IMR-90 (cell line): ENCODE results near the gene RNF112. TPM values are rescaled to one million over a fixed set of nuclear protein-coding genes. Genes with fewer than 3 reads are reported as not detected.

Source experiments
- ATAC-seq: fragments of 200-7000 bp; cut with Tn5 transposase; 2 replicates; pipeline ENCODE4 v1.9.1; 2020; ENCODE audit warnings: low read depth, mild to moderate bottlenecking, moderate library complexity
- BruUV-seq: library from RNA; stranded (reverse); fragments of 400-500 nt; replicated peaks from 2 replicates; lab custom pipeline; 2021; lab: Mats Ljungman, UMichigan
- CTCF ChIA-PET: fragments of 300-600 bp; formaldehyde crosslinking; extraction: SDS; loops from one replicate; lab custom pipeline; 2021; ENCODE audit warnings: antibody characterized with exemption; lab: Yijun Ruan, JAX
- POLR2A ChIA-PET: fragments of 300-600 bp; sonication (Branson Sonifier 250); formaldehyde crosslinking; loops from one replicate; lab custom pipeline; 2022; ENCODE audit warnings: antibody characterized with exemption; ENCODE audit not compliant: unreplicated experiment; lab: Charles Lee
- DNase-seq: peaks from one replicate; pipeline ENCODE4 v3.0.0; 2013
- H2AFZ ChIP-seq: replicated peaks from 2 replicates; pipeline ENCODE3; 2013; ENCODE audit warnings: low read length, mild to moderate bottlenecking; ENCODE audit not compliant: poor library complexity
- H2AK5ac ChIP-seq: 2 replicates; pipeline ENCODE4 v1.6.1; 2013; ENCODE audit warnings: low read depth, low read length, inconsistent platforms
- H2AK9ac ChIP-seq: replicated peaks from 2 replicates; pipeline ENCODE3; 2013; ENCODE audit warnings: mild to moderate bottlenecking, low read depth, low read length, moderate library complexity; ENCODE audit not compliant: poor library complexity
- H2BK120ac ChIP-seq: 2 replicates; pipeline ENCODE4 v1.6.1; 2013; ENCODE audit warnings: low read depth, low read length, inconsistent platforms
- H2BK15ac ChIP-seq: 3 replicates; pipeline ENCODE4 v1.6.1; 2013; ENCODE audit warnings: low read depth, low read length, inconsistent platforms
- H2BK20ac ChIP-seq: 2 replicates; pipeline ENCODE4 v1.6.1; 2013; ENCODE audit warnings: low read depth, mild to moderate bottlenecking, inconsistent platforms, low read length, moderate library complexity
- H2BK5ac ChIP-seq: 2 replicates; pipeline ENCODE4 v1.6.1; 2013; ENCODE audit warnings: mild to moderate bottlenecking, low read depth, low read length, inconsistent platforms; ENCODE audit not compliant: poor library complexity, severe bottlenecking
- H3K14ac ChIP-seq: replicated peaks from 2 replicates; pipeline ENCODE4 v1.6.1; 2013; ENCODE audit warnings: low read depth, low read length, inconsistent platforms
- H3K18ac ChIP-seq: 2 replicates; pipeline ENCODE4 v1.6.1; 2013; ENCODE audit warnings: low read depth, low read length, control low read depth
- H3K23ac ChIP-seq: 2 replicates; pipeline ENCODE4 v1.6.1; 2013; ENCODE audit warnings: low read depth, low read length, inconsistent platforms
- H3K27ac ChIP-seq: 2 replicates; pipeline ENCODE4 v1.5.1; 2013; ENCODE audit warnings: mild to moderate bottlenecking, control low read depth, low read length; ENCODE audit not compliant: insufficient read depth
- H3K27me3 ChIP-seq: 2 replicates; pipeline ENCODE4 v1.6.1; 2013; ENCODE audit warnings: low read length; ENCODE audit not compliant: control insufficient read depth, insufficient read depth
- H3K36me3 ChIP-seq: 2 replicates; pipeline ENCODE4 v1.6.1; 2013; ENCODE audit warnings: low read length, mixed read lengths; ENCODE audit not compliant: control insufficient read depth, insufficient read depth
- H3K4ac ChIP-seq: 2 replicates; pipeline ENCODE4 v1.6.1; 2013; ENCODE audit warnings: low read depth, low read length, inconsistent platforms
- H3K4me1 ChIP-seq: 2 replicates; pipeline ENCODE4 v1.6.1; 2013; ENCODE audit warnings: low read length, mixed read lengths; ENCODE audit not compliant: control insufficient read depth, insufficient read depth
- H3K4me2 ChIP-seq: 2 replicates; pipeline ENCODE4 v1.6.1; 2013; ENCODE audit warnings: low read depth, mild to moderate bottlenecking, control low read depth, low read length, moderate library complexity
- H3K4me3 ChIP-seq: 2 replicates; pipeline ENCODE4 v1.5.1; 2013; ENCODE audit warnings: low read depth, mild to moderate bottlenecking, control low read depth, low read length, moderate library complexity; ENCODE audit not compliant: insufficient read depth
- H3K56ac ChIP-seq: 2 replicates; pipeline ENCODE4 v1.6.1; 2013; ENCODE audit warnings: low read length, inconsistent platforms; ENCODE audit not compliant: insufficient read depth; ENCODE audit errors: extremely low read depth
- H3K79me1 ChIP-seq, 2 experiments: 2 replicates each; pipeline ENCODE4 v1.6.1; 2013; ENCODE audit warnings: low read length in 2 of 2, inconsistent platforms in 1 of 2, low read depth in 1 of 2
- H3K9ac ChIP-seq: 2 replicates; pipeline ENCODE4 v1.6.1; 2013; ENCODE audit warnings: low read depth, low read length, control low read depth
- H3K9me1 ChIP-seq: 2 replicates; pipeline ENCODE4 v1.6.1; 2013; ENCODE audit warnings: low read length, inconsistent platforms; ENCODE audit not compliant: insufficient read depth
- H3K9me3 ChIP-seq: 2 replicates; pipeline ENCODE4 v1.6.1; 2013; ENCODE audit warnings: low read length; ENCODE audit not compliant: control insufficient read depth, insufficient read depth
- H4K20me1 ChIP-seq: 2 replicates; pipeline ENCODE4 v1.6.1; 2013; ENCODE audit warnings: low read length, inconsistent platforms; ENCODE audit not compliant: insufficient read depth
- H4K5ac ChIP-seq: 2 replicates; pipeline ENCODE4 v1.6.1; 2013; ENCODE audit warnings: mild to moderate bottlenecking, low read depth, low read length, control low read depth
- H4K8ac ChIP-seq, 2 experiments: 2 replicates each; pipeline ENCODE4 v1.6.1; 2013; ENCODE audit warnings: low read depth in 2 of 2, low read length in 2 of 2, control low read depth in 1 of 2, inconsistent platforms in 1 of 2
- H4K91ac ChIP-seq: 2 replicates; pipeline ENCODE4 v1.6.1; 2013; ENCODE audit warnings: low read depth, low read length, inconsistent platforms; ENCODE audit not compliant: insufficient read depth
- CTCF ChIP-seq: conservative IDR thresholded peaks from 2 replicates; pipeline ENCODE4 v1.5.1; 2012; ENCODE audit warnings: mild to moderate bottlenecking, low read depth, low read length, improper control_type of control experiment
- MAZ ChIP-seq: IDR thresholded peaks from 2 replicates; pipeline ENCODE4 v1.6.1; 2012; ENCODE audit warnings: low read depth, mild to moderate bottlenecking, low read length, improper control_type of control experiment, moderate library complexity, borderline replicate concordance
- MXI1 ChIP-seq: IDR thresholded peaks from 2 replicates; pipeline ENCODE4 v1.6.1; 2012; ENCODE audit warnings: low read depth, mild to moderate bottlenecking, low read length, moderate library complexity, borderline replicate concordance
- RAD21 ChIP-seq: IDR thresholded peaks from 2 replicates; pipeline ENCODE4 v1.6.1; 2012; ENCODE audit warnings: low read length, improper control_type of control experiment
- RCOR1 ChIP-seq: IDR thresholded peaks from 2 replicates; pipeline ENCODE4 v1.6.1; 2012; ENCODE audit warnings: mild to moderate bottlenecking, low read length, improper control_type of control experiment; ENCODE audit not compliant: insufficient replicate concordance
- USF2 ChIP-seq: fragments of 150-350 bp; IDR thresholded peaks from 2 replicates; pipeline ENCODE4 v1.6.1; 2017; ENCODE audit warnings: mild to moderate bottlenecking, antibody characterized with exemption, low read length, low read depth
- WGBS, 2 experiments: methylation state at CpG; one replicate each; pipeline versions ENCODE4 v1.1.5 to v1.1.7; 2013; ENCODE audit warnings: missing lambda C conversion rate in 2 of 2; ENCODE audit not compliant: insufficient read length in 1 of 2; ENCODE audit errors: extremely low coverage in 2 of 2; 5-methylcytosine and 5-hydroxymethylcytosine counted together
- dilution Hi-C: fragments of 300-500 bp; cut with HindIII; formaldehyde crosslinking; loops from one replicate; pipeline ENCODE4 v1.14.3; 2018; ENCODE audit warnings: low sequenced_read_pairs; ENCODE audit not compliant: unreplicated experiment
- in situ Hi-C: fragments of 300-500 bp; cut with MboI; formaldehyde crosslinking; loops from 3 replicates; pipeline ENCODE4 v1.14.3; 2019; ENCODE audit warnings: low sequenced_read_pairs, inconsistent platforms, mixed read lengths
- intact Hi-C: fragments of 100-400 bp; cut with micrococcal nuclease; formaldehyde crosslinking; loops from 2 replicates; pipeline ENCODE4 v1.10.0; 2022
- polyA plus RNA-seq, 3 experiments: library from polyadenylated mRNA; depleted of rRNA; stranded (reverse); fragments of >200 nt; gene quantifications; 2 replicates each; pipeline ENCODE4 v1.2.3, GENCODE V29; 2012; ENCODE audit warnings: low replicate concordance in 1 of 3
- total RNA-seq: library from RNA; depleted of rRNA; stranded (reverse); fragments of >200 nt; gene quantifications from 2 replicates; pipeline ENCODE4 v1.2.3, GENCODE V29; 2012
- TF ChIP-seq, protein P1 (sequence below): fragments of 150-350 bp; IDR thresholded peaks from 2 replicates; pipeline ENCODE4 v1.6.1; 2016; ENCODE audit warnings: low read depth, mild to moderate bottlenecking, low read length, moderate library complexity, borderline replicate concordance

RNF112 gene
- total and polyA plus RNA-seq, 2 of the 4 experiments (the other 2 are of a cell fraction) = 2.5 to 5.7 TPM

GRCh38 chr17:19407601-19408345 is 3.3 kb upstream of the RNF112 start:
- H4K8ac ChIP-seq = no peak overlapping the region
- H4K91ac ChIP-seq = no peak overlapping the region
- no peak overlapping the region for H2AFZ ChIP-seq
- no peaks in the 10 kb centered on the region for H3K27me3 ChIP-seq
- WGBS, 2 experiments = 100% methylated on average over 2 of the region's 10 CpGs; no CpG with 5 or more reads in 1 of the 2 experiments
- H4K20me1 ChIP-seq = no peaks in the 10 kb centered on the region
- ATAC-seq = no peak
- H2BK120ac ChIP-seq = no peak overlapping the region
- H3K9me3 ChIP-seq = no peaks in the 10 kb centered on the region
- no peak overlapping the region for H3K4me3 ChIP-seq
- TF ChIP-seq CTCF = no peak
- no peak for TF ChIP-seq MAZ
- TF ChIP-seq RAD21 = no peak
- no peak for TF ChIP-seq RCOR1
- no peak for TF ChIP-seq MXI1
- TF ChIP-seq, protein P1, sequence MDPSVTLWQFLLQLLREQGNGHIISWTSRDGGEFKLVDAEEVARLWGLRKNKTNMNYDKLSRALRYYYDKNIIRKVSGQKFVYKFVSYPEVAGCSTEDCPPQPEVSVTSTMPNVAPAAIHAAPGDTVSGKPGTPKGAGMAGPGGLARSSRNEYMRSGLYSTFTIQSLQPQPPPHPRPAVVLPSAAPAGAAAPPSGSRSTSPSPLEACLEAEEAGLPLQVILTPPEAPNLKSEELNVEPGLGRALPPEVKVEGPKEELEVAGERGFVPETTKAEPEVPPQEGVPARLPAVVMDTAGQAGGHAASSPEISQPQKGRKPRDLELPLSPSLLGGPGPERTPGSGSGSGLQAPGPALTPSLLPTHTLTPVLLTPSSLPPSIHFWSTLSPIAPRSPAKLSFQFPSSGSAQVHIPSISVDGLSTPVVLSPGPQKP = no peak
- TF ChIP-seq USF2 = no peak
- ChIA-PET POLR2A (no interaction called here), CTCF (no interaction called here)
- no peak overlapping the region for H4K5ac ChIP-seq
- no peak overlapping the region for H2AK9ac ChIP-seq
- no peak overlapping the region for H3K18ac ChIP-seq
- H3K27ac ChIP-seq = no peak overlapping the region
- H2BK20ac ChIP-seq = no peak overlapping the region
- no peak overlapping the region for H3K14ac ChIP-seq
- peaks cover 15% of the 10 kb centered on the region for H3K9me1 ChIP-seq
- no TSS peak for BruUV-seq
- in situ Hi-C loops (no loop called here), dilution Hi-C loops (no loop called here), intact Hi-C loops (no loop called here)
- no peak overlapping the region for H2BK15ac ChIP-seq
- H3K4ac ChIP-seq = no peak overlapping the region
- no peak overlapping the region for H3K4me2 ChIP-seq
- H3K9ac ChIP-seq = no peak overlapping the region
- H3K79me1 ChIP-seq = no peaks in the 10 kb centered on the region
- H3K4me1 ChIP-seq = peaks cover 11% of the 10 kb centered on the region; the same call in 1 of the 2 replicates
- no peak for DNase-seq
- H3K56ac ChIP-seq = no peak overlapping the region
- no peak overlapping the region for H3K23ac ChIP-seq
- H2BK5ac ChIP-seq = no peak overlapping the region
- H3K36me3 ChIP-seq = no peaks in the 10 kb centered on the region
- H2AK5ac ChIP-seq = no peak overlapping the region
